Activated naive CD4-positive, alpha-beta T cell treated with anti-CD3 and anti-CD28 coated beads, Interleukin-2, amount 50 U/mL, for 16 hours (primary cell): ENCODE data around the gene TRAPPC5.
"Not testable (repeated sequence)": the region's sequence is repeated elsewhere in the genome, so short reads cannot be mapped to it uniquely, and the experiment has no call there.

Experiments used
- DNase-seq: peaks from one replicate; pipeline ENCODE4 v3.0.0-alpha.2; 2020

TRAPPC5 gene

DNA sequence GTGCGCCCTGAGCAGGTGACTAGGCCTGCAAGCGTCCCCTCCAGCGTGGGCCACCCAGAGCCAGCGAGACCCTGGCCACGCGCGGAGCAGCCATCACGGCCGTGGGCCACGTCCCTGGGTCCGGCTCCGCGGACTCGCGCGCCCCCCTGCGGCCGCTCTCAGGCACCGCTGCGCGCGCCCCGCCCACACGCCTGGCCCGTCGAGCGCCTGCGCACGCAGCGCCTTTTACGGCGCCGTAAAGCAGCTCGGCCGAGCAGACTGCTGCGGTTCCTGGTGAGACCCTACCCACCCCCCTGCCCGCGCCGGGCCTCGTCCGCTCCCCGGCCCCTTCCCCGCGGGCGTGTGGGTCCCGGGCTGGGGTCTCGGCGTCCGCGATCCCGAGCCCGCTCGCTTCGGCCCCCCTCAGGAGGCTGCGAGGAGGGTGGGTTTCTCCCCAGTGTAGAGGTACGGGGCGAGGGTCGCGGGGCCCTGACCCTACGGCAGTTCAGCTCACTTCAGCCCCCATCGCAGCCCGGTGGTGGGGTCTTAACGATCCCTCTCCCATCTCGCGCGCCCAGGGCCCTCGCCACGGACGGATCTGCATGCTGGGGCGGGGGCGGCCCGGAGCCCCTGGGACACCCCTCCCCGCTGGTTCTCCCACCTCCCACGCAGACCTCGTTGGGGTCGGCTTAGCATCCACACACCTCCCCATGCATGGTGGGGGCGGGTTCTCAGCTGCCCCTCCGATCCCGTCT, at the start of gene TRAPPC5:
Gene TRAPPC5 (plus strand): TSS at position 228 of the 734 bp plus-strand sequence. CDS start 1,421 bp downstream, outside the sequence.
- peak; percentile 87 for DNase-seq

DNA sequence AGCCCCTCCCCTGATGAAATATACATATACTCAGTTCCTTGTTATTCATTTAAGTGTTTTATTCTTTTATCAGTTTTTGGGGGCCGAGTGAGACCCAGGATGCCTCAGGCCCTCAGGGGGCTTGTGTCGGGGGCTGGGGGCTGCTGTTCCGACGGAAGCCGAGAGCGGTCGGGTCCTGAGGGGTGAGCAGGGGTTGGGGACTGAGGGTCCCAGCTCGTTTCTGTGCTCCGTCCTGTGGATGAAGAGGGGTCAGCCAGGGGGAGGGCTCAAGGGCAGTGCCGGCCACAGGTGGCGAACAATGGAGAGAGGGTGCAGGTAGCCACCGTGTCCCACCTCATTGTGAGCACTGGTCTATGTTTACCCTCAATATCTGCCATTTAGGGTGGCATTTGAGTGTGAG, 49.1 kb upstream of the TRAPPC5 start:
- DNase-seq, result no peak

DNA sequence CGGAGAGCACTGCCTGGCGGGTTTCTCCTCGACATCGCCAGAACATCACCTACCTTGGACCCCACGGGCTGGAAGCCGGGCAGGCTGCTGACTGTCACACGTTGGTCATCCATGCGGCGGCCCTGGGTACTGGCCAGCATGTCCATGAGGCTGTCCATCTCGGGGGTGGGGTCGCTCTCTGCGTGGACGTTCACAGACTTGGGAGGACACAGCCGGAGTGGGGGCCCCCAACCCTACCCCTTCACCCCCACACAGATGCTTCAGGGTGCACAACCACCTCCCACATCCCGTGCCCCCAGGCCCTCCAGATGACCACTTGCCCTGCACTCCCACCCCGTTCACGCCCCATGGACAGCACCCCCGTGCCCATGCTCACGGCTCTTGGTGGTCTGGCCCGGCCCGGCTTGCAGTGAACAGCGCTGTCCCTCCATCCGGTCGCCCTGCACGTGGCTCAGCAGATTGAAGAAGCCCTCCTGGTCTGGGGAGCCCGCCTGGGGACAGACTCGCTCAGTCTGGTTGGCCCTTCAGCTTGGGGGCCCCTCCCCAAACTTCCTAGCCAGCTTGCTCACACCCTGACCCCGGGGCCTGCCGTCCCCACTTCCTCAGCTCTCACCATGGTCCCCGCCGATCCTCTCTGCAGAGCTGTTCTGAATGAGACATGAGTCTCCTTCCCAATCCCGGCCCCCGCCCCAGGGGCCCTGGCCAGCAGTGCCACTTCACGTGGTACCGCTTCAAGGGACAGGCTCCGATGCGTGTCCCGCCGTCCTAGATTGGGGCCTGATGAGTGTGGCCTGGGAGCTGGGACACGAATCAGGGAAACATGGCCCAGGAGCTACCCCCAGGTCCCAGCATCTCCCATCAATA, 48.1 kb upstream of the TRAPPC5 start:
- no peak for DNase-seq

GRCh38 chr19:7633698-7634097, 46.9 kb upstream of the TRAPPC5 start, which contains the start of gene PCP2:
Gene PCP2, minus strand, starts transcription at chr19:7633719. Its CDS starts 262 bp downstream, at chr19:7633457.
- no peak for DNase-seq

DNA sequence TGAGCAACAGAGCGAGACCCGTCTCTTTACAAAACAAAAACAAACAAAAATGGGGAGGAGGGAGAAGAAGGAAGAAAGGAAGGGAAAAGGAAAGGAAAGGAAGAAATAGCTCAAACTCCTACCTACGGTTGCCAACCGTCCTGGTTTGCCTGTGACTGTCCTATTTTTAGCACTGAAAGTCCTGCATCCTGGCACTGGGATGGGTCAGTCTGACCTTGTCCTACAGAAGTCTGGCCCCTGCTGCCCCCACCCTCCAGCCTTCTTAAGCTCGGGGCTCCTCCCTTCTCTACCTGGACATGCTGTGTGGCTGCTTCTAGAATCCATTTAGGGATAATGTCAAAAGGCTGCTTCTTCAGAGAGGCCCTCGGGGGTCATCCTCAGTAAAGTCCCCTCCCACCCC, 45.0 kb upstream of the TRAPPC5 start:
- DNase-seq, result no peak

GRCh38 chr19:7636317-7636690, 44.3 kb upstream of the TRAPPC5 start:
- no peak for DNase-seq

DNA sequence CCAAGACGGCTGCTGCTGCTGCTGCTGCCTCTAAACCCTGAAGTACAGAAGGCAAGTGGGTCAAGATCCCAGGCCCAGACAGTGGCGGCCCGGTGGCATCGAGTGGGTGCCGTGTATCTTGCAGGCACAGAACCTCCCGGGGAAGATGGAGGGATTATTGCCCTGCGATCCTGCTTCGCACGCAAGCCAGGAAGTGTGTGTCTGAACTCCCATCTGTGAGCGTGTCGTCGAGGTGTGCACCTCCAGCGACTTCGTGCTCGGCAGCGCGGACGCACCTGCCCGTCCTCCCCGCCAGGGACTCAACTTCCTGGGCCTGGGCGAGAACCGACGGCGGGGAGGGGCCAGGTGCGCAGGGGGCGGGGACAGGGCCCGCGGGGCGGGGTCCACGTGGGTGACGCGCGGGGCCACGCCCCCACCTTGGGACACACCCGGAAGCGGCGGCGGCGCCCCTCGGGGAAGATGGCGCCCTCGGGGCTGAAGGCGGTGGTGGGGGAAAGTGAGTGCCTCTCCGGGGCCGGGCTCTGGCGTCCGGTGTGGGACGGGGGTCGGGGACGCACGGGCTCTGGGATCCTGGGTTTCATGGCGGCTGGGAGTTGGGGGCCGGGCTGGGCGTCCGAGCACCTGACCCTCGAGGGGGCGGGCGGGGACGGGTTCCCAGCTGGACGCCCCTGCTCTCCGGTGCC, 43.8 kb upstream of the TRAPPC5 start, which contains the start of gene STXBP2:
Gene STXBP2 (plus strand): TSS at position 420 of the 683 bp plus-strand sequence. CDS start 40 bp downstream, at position 460.
- DNase-seq, result peak; percentile 90

GRCh38 chr19:7637374-7638256, 43.0 kb upstream of the TRAPPC5 start:
- no peak for DNase-seq

DNA sequence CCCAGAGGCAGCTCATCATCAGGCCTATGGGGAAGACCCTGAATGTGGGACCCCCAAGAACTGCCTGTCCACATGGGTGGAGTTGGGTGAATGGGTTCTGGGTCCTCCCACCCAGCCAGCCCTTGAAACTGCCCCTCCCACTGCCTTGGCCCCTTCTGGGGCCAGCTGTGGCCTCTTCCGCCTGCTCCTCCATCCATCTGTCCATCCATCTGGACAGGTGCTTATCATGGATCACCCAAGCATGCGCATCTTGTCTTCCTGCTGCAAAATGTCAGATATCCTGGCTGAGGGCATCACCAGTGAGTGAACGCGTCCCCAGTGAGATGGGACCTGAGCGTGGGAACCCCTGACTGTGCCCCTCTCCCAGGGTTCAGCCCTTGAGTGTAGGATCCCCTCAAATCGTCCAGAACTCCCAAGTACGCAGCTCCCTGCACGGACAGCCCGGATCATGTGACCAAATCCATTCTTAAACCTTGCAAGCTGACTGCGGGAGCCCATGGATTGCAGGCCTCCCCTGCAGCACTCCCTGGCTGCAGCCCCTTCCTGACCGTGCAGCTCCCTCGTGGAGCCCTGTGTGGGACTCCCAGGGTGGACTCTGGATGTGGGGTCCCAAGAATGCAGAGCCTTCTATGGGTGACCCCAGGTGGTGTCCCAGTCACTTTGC, 41.7 kb upstream of the TRAPPC5 start:
- no peak for DNase-seq

DNA sequence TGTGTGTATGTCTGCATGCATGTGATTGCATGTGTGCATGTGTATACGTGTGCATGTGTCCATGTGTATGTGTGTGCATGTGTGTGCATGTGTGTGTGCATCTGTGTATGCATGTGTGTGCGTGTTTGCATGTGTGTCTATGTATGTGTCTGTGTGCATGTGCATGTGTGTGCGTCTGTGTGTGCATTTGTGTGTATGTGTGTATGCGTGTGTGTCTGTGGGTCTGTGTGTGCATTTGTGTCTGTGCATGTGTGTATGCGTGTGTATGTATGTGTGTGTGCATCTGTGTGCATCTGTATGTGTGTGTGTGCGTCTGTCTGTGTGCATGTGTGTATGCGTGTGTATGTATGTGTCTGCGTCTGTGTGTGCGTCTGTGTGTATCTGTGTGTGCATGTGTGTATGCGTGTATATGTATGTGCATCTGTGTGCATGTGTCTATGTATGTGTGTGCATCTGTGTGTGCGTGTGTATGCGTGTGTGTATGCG, 40.7 kb upstream of the TRAPPC5 start:
- no peak for DNase-seq

- DNase-seq, result no peak
These were observed 39.8 kb upstream of the TRAPPC5 start for GRCh38 chr19:7640803-7641202.

DNA sequence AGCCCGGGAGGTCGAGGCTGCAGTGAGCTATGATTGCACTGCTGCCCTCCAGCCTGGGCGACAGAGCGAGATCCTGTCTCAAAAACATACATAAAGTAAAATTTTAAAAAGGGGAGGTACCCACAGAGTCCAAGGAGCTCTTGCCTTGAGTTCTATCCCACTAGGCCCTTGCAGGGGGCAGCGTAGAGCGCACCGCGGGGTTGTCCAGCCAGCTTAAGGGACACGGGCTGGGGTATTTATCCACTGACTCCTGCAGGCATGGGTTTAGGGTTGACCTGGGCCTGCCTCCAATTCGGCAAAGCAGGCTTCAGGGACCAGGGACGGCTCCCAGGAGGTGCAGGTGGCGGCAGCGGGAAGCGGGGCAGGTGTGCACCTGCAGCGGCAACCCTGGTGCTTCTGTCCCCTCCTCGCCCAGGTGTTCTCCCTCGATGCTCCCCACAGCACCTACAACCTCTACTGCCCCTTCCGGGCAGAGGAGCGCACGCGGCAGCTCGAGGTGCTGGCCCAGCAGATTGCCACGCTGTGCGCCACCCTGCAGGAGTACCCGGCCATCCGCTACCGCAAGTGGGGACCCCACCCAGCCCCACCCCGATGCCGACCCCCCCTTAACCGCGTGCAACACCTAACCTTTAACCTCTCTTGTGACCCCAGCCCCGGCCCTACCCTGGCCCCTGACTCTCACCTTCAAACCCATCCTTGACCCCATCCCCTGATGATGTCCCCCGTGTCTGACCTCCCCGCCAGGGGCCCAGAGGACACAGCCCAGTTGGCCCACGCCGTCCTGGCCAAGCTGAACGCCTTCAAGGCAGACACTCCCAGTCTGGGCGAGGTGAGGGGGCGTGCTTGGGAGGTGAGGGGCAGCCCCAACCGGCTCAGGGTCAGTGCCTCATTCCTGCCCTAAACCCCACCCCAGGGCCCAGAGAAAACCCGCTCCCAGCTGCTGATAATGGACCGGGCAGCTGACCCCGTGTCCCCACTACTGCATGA, 39.0 kb upstream of the TRAPPC5 start:
- no peak for DNase-seq

DNA sequence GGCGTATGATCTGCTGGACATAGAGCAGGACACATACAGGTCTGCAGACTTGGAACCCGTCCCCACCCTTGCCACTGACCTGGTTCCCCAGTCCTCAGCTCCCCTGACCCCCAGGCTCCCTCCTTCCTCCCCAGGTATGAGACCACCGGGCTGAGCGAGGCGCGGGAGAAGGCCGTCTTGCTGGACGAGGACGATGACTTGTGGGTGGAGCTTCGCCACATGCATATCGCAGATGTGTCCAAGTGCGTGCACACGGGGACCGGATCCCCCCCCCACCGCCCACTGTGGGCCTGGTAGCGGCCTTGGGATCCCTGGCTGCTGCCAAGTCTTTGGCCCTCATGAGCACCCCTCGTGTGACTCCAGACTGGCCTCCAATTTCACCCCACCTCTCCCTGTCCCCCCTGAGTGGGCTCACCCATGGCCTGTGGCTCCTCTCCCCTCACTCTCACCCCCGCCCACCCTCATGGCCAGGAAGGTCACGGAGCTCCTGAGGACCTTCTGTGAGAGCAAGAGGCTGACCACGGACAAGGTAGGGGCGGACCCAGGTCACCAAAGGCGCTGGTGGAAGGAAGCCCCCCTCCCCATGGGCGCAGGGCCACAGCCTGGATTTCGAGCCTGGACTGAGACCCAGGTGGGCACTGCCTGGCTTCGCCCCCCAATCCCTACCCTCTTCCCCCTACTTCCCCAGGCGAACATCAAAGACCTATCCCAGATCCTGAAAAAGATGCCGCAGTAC, 38.2 kb upstream of the TRAPPC5 start:
- DNase-seq, result no peak

GRCh38 chr19:7643031-7643415, 37.6 kb upstream of the TRAPPC5 start:
- DNase-seq, result no peak

DNA sequence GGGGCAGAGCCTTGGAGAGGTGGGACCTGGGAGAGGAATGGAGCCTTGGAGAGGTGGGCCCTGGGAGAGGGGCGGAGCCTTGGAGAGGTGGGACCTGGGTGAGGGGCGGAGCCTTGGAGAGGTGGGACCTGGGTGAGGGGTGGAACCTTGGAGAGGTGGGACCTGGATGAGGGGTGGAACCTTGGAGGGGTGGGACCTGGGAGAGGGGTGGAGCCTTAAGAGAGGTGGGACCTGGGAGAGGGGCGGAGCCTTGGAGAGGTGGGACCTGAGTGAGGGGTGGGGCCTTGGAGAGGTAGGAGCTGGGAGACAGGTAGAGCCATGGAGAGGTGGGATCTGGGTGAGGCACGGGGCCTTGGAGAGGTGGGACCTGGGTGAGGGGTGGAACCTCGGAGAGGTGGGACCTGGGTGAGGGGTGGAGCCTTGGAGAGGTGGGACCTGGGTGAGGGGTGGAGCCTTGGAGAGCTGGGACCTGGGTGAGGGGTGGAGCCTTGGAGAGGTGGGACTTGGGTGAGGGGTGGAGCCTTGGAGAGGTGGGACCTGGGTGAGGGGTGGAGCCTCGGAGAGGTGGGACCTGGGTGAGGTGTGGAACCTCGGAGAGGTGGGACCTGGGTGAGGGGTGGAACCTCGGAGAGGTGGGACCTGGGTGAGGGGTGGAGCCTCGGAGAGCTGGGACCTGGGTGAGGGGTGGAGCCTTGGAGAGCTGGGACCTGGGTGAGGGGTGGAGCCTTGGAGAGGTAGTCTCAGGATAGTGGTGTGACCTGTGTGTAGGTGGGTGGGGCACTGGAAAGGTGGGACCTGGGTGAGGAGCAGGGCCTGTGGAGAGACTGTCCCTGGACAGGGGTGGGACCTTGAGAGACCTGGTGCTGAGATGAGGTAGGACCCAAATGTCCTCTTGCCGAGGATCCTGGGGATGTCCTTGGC, 36.7 kb upstream of the TRAPPC5 start:
- not testable (repeated sequence) for DNase-seq

DNA sequence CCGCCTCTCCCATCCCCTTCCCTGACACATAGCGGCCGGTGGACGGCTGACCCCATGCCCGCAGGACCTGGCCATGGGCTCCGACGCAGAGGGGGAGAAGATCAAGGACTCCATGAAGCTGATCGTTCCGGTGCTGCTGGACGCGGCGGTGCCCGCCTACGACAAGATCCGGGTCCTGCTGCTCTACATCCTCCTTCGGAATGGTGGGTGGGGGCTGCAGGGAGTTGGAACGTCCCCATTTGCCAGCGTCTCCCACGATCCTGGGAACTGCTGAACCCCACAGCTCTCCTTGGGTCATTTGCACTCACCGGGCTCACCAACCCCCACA, 36.1 kb upstream of the TRAPPC5 start:
- DNase-seq, result no peak

- no peak for DNase-seq
These were observed 35.5 kb upstream of the TRAPPC5 start for GRCh38 chr19:7645163-7645562.

- DNase-seq, result no peak
These were observed 34.8 kb upstream of the TRAPPC5 start for GRCh38 chr19:7645656-7646425.
